HG03135 (cell line): Measurements from ENCODE around the gene RINL.

Source experiments
- ATAC-seq: cut with Tn5 transposase; IDR thresholded peaks from one replicate; pipeline ENCODE4 v1.9.1; 2021; ENCODE audit warnings: mild to moderate bottlenecking, moderate library complexity; ENCODE audit not compliant: unreplicated experiment

The RINL gene, protein sequence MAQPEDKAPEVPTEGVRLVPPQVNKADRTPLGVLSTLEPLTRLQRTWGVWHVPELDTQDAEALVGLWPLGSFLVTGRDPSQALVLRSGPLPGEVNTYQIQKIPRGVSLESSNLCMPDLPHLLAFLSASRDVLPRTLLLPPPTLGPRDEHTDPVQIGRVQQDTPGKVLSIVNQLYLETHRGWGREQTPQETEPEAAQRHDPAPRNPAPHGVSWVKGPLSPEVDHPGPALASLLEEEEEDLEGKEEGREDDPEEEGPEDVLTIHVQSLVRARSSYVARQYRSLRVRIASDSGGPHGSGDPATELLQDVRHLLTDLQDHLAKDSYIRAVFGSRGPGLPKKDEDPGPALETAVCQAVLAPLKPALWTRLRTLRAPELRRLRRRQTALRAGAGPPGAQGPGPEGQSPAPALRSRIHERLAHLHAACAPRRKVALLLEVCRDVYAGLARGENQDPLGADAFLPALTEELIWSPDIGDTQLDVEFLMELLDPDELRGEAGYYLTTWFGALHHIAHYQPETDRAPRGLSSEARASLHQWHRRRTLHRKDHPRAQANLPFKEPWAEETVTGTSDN

DNA sequence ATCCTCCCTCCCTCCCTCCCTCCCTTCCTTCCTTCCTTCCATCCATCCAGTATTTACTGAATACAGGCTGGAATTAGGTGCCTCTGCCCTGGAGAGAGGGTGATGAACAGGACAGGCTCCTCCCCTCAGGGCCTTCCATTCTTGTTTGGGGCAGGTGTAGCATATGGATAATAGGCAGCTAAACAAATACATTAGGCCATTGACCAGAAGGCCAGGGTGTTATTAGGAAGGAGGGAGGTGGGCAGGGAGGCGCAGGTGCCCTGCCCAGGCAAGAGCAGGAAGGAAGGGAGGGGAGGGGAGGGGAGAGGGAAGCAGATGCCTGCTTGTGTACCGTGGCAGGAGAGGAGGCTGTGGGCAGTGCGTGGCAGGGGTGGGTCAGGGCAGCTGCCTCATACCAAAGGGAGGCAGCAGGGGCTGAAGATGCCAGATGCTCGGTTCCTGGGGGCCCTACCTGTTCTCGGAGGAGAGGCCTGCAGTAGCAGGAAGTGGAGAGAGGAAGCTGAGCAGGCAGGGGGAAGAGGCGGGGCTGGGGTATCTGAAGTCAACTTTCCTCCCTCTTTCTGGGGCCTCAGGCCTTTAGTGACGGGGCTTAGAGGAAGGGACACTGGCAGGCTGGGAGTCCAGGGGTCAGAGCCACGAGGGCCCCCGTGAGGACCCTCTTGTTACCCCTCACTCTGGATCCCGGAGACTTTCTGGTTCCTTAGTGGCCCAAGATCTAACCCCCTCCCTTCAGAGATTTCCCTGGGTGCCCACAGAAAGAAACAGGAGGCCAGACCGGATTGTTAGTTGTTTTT, at the start of gene RINL:
RINL (minus strand) TSS at position 495 of the 794 bp plus-strand sequence. CDS start 1,533 bp downstream, outside the sequence.
- no peak for ATAC-seq

DNA sequence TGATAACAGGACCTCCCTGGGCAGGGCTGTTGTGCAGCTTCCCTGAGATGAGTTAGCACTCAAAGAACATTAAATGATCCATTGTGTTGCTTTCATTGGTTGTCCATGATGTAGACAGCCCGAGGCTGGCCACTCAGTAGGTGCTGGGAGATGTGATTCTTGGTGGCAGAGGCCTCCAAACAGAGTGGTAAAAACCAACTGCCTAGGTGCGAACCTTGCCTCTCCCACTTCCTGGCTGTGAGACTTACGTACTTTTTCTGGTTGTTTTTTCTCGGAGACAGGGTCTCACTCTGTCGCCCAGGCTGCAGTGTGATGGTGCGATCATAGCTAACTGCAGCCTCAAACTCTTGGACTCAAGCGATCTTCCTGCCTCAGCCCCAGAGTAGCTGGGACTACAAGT, 46.3 kb upstream of the RINL start:
- ATAC-seq = no peak

DNA sequence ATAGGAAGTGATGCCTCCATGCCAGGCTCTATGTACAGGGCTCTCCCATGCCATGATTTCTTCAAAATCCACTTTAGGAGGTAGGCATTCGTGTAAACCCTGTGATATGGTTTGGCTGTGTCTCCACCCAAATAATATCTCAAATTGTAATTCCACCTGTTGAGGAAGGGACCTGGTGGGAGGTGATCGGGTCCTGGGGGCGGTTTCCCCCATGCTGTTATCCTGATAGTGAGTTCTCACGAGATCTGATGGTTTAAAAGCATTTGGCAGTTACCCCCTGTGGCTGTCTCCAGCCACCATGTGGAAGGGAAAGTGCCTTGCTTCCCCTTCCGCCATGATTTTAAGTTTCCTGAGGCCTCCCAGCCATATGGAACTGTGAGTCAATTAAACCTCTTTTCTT, 44.4 kb upstream of the RINL start:
- no peak for ATAC-seq

DNA sequence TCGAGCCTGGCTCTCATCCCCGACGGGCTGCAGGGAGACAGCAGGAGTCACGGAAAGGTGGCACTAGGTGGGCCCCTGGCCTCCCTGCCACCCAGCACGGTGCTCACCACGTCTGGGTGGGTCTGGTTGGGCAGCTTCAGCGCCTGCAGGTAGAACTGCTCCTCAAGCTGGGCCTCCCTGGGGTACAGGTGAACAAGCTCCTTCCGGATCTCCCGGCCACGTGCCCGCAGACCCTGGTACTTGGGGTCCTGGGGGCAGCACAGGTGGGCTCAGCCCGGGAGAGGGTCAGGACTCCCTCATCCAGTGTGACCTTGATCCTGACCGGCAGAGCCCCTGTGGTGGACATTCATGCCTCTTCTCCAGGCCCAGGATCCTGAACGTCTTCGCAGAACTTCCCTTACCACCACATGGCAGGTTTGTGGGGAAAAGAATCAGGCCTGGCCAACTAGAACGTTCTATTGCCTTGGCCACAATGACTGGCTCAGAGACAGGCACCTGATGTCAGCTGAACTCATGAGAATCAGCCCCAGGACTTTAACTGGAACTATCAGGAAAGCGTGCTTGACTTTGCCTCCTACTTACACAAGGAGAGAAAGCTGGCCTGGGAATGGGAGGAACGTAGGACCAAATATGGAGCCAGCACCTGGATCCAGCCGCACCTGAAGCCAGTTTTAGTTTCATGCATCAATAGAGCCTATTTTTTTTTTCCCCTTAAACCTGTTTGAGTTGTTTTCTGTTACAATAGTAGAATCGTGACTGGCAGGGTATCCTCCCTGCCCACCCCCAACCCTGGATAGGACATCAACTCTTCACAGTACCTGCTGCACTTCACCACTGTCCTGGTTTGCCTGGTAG, 43.6 kb upstream of the RINL start:
- no peak for ATAC-seq

DNA sequence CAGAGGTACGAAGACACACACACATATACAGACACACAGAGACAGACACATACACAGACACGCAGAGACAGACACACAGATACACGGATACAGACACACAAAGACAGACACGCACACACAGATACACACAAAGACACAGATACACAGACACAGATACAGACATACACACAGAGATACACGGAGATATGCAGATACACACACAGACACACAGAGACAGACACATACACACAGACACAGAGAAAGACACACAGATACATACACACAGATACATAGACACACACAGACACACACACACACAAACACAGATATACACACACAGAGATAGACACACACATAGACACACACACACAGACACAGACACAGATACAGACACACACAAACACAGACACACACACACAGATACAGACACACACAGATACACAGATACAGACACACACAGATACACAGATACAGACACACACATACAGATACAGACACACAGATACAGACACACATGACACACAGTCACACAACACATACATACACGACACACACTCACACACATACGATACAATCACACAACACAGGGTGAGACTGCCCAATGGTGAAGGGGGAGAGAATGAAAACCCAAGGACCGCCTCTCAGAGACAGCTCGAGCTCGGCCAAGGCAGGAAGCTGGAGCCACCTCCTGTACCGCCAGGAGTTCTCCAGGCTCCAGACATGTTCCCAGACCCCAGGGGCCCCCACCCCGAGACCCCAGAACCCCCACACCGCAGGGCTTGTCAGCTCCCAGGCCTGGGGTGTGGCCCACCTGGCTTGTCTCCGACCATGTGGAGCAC, 42.7 kb upstream of the RINL start:
- no peak for ATAC-seq

DNA sequence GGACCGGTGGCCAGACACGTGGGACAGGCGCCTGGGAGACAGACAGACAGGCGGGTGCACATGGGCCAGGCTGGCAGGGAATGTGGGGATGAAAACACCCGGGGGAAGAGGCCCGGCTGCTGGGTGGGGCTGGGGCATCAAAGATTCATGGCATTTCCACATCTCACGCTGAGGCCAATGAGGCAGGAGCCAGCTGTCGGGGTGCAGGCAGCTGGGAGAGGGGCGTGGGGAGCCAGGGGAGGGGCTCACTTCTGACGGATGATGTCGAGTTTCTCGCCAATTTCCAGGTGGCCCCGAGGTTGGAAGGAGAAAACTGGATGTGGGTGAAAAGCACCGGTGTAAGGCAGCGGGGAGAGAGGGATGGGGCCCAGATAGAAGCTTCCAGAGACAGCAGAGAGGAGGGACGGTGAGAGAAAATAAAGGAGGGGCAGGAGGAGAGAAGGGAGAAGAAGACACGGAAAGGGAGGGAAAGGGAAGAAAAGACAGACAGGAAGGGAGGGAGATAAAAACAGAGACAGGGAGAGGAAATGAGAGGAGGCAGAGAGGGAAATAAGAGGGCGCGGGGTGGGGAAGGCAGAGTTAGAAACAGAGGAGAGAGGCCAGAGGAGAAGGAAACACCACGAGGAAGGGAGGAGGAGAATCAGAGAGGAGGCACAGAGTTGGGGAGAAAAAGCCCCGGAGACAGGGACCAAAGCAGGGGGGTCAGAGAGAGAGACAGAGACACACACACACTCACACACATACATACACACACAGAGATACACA, 41.9 kb upstream of the RINL start:
- no peak for ATAC-seq

DNA sequence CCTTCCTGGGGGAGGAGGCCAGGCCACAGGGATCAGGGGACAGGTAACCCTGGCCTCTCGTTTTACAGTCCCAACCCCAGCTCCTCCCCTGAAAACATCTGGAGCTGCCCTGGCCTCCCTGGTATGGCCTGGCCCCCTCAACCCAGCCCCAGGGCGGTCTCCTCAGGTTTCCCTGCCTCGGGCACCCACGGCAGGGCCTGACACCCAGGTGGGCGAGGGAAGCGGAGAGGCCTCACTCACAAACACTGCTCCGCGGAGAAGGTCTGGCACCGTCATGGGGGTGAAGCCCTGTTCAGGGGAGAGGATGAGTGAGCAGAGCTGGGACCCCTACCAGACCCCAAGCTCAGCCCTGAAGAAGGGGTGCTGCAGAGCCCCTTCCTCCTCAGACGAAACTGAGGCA, 40.5 kb upstream of the RINL start:
- no peak for ATAC-seq

DNA sequence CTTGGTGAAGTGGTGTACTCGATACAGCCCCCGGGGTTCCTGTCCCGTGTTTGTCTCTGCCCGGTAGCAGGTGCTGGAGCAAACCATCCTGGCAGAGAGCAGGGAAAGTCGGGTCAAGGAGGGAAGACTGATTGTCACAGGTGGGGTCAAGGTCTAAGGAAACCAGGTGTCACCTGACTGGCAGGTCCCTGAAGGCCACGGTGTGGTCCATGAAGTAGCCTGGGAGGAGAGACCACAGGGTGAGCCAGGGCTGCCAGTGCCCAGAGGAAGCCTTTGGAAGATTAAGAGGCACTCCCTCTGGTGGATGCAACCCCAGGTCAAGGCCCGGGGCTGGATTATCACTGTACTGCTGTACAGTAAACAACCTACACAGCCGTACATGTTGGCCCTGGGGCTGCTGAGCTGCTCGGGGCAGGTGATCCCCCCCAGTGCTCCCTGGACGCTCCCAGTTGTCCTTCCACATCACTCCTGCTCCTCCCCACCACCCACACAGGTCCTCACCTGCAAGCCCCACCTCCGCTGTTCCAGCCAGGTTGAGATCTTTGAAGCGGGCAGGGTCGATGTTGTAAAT, 39.9 kb upstream of the RINL start:
- no peak for ATAC-seq

DNA sequence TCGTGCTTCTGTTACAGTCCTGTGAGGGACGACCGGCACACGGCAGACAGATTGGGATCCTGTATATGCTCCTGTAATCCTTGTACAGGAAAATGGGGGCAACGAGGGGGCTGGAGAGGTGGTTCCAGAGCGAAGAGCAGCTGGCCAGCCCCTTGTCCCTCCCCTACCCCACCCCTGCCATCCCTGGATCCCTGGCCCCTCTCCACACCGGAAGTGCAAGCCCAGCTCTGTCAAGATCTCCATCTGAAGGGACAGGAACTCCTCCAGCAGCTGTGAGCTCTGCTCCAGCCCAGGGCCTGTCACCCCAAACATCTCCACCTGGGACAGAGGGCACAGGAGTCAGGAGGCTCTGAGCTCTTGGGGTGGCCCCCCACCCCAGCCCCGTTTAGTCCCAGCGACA, 39.4 kb upstream of the RINL start:
- ATAC-seq = no peak

DNA sequence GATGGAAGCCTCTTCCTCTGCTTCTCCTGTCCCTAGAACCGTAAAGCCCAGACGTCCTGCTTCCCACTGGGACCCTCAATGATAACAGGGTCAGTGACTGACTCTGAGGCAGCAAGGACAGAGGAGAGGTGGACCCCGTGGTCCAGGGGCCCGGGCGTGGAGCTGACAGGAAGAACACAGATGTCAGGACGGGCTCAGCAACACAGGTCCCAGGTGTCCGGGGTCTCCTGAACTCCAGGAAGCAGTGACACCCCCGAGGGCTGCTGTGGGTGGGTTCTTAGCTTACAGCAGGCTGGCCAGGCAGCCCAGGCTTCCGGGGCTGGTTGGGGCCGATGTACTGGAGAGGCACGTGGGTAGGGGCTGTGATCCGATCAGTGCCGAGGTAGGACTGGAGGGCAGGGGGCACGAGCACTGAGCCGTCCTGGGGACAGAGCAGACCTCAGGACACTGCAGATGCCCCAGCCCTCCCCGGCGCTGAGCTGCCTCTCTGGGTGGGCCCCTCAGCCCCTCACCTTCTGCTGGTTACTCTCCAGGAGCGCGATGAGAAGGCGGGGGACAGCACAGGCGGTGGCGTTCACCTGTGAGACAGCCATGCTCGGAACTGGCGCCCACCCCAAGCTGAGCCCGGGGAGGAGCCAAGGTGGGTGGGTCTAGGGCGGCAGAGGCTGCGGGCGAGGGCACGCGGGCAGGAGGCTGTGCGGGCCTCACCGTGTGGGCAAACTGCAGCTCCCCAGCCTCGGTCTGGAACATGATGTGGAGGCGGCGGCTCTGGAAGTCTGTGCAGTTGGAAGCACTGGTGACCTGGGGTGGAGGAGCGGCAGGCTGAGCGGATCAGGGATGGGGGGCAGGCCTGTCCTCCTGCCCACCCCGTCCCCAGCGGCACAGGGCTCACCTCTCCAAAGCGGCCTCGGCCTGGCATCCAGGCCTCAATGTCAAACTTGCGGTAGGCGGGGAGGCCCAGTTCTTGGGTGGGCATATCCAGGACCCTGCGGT, 37.5 kb upstream of the RINL start:
- no peak for ATAC-seq

DNA sequence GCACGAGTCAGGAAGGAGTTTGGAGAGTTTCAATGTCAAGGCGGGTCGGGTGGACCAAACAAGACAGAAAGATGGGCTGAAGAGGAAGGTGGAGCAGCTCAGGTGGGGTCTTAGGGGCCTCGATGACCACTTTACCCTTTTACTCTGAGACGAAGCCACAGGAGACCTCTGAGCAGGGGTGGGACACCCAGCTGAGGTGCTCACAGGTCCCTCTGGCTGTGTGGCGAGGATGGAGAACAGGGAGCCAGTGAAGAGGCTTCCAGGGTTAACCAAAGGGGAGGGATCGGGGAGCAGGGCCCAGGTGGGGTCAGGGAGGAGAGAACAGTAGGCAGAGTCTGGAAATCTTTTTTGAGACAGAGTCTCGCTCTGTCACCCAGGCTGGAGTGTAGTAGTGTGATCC, 35.9 kb upstream of the RINL start:
- no peak for ATAC-seq

DNA sequence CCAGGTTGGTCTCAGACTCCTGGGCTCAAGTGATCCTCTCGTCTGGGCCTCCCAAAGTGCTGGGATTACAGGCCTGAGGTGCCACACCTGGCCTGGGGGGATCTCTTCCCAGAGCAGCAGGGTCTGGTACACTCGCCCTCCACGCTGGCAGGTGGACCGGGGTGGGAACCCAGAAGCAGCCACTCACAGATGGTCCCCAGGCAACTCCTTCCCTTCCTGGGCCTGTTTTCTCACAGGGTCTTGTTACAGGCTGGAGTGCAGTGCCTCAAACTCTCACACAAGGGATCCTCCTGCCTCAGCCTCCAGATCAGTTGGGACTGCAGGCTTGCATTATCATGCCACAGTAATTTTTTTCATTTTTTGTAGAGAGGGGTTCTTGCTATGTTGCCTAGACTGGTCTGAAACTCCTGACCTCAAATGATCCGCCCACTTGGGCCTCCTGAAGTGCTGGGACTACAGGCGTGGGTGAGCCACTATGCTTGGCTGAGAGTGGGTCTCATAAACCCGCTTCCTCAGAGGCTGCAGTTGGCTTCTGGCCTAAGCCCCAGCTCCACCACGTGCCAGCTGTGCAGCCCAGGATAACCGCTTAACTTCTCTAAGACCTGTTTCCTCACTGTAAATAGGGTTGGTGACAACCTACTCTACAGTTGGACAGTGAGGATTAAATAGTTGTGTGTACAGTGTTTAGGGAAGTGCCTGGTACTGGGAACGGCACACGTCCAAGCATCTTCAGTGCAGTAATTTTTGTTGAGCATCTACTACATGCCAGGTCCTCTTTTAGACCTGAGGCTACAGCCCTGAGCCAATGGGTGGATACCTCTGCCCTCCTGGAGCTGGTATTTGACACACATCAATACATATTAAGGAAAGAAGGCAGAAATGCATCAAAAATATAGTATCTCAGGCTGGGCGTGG, 34.8 kb upstream of the RINL start:
- ATAC-seq = no peak

DNA sequence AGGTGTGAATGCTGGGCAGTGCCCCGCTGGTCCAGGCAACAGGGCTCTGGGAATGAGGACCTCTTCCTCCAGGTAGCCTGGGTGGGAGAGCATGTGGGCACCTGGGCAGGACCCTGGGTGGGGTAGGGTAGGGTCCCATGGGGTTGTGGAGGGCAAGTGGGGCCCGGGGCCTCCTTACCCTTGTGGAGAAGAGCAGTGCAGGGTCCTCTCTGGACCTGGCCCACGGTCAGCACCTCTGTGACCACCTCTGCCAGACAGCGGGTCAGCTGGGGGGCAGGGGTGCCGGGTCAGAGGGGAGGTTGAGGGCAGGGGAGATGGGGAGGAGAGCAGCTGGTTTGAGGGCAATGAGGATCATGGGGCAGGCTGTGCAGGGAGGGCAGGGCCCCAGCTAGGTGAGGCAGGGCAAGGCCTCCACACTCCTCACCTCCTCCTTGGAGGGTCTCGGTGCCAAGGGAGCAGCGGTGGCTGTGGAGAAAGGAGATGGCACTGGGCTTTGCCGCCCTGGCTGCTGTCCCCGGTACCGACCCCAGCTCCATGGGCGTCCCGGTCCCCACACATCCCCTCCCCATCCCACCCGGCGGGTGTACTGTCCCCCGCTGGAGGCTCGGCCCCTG, 33.4 kb upstream of the RINL start:
- ATAC-seq = no peak

DNA sequence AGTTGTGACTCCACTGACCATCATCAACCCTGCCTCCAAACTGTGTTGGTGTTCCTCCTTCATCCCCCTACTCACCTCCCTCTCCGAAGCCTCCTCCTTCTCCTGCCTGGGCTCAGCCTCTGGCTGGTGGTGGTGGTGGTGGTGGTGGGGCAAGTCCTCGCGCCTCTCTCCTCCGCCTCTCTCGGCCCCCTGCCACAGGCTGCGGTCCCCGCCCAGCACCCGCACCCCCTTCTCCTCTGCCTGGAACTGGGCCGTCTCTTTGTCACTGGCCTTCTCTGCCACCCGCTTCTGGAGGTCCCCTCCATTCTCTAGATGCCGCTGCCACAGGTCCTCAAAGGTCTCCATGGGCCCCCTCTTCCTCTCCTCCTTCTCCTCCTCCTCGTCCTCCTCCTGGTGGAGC, 32.4 kb upstream of the RINL start:
- no peak for ATAC-seq

DNA sequence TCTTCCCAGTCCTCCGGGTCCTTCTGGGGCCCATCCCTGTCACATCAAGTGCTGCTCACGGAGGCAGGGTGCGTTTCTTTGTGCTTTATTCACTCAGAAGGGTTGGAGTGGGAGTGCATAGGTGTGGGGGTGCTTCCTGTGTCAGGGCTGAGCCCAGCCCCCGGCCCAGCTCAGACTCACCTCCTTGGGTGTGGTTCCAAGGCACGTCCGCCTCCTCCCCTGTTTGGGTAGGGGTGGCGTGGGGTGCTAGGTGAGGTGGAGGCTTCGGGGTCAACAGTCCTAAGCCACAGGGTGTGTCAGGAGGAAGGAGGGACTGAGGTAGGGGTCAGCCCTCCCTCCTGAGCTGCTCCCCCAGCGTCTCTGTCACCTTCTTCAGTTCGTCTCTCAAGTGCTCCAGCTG, 30.8 kb upstream of the RINL start:
- no peak for ATAC-seq

DNA sequence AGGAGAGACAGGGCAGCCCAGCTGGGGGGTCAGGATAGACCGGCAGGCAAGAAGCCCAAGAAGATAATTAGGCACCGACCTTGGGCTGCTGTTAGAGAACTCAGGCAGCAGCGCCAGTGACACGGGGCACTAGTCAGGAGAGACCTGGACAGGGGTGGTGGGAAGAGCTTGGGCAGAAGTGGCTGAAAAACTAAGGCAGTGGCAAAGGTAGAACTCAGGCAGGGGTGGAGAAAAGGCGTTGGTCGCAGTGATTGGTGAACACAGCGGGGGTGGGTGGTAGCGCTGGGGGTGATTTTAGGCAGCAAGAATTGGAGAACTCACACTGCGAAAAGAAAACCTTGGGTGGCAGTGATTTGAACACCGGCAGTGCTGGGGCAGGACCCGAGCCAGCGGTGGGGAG, 29.6 kb upstream of the RINL start:
- no peak for ATAC-seq
